ENCODE data around the gene PDP2.

Gene PDP2, protein sequence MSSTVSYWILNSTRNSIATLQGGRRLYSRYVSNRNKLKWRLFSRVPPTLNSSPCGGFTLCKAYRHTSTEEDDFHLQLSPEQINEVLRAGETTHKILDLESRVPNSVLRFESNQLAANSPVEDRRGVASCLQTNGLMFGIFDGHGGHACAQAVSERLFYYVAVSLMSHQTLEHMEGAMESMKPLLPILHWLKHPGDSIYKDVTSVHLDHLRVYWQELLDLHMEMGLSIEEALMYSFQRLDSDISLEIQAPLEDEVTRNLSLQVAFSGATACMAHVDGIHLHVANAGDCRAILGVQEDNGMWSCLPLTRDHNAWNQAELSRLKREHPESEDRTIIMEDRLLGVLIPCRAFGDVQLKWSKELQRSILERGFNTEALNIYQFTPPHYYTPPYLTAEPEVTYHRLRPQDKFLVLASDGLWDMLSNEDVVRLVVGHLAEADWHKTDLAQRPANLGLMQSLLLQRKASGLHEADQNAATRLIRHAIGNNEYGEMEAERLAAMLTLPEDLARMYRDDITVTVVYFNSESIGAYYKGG

GRCh38 chr16:66880288-66881013 lies at the start of gene PDP2:
PDP2 (plus strand) TSS chr16:66880515; CDS start chr16:66884285, 3,770 bp downstream.
- peak; percentile 54 to 98 (median 92) for DNase-seq

DNA sequence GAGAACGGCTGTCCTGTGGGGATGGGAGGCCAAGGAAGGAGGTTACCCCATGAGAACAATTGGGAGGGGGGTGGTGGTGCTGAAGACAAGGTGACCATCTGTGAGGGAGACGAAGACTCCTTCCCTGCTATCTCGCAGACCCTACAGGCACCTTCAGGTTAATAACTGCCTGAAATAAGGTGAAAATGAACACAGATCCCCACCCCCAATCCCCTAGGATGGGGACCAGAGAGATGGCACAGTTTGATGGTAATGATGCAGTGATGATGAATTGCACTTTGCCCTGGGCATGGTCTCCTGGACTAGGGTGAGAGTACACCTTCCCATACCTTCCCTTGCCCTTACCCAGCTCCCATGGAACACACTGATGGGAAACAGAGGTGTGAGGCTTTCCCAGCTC lies 48.1 kb upstream of the PDP2 start:
- DNase-seq = no peak

DNA sequence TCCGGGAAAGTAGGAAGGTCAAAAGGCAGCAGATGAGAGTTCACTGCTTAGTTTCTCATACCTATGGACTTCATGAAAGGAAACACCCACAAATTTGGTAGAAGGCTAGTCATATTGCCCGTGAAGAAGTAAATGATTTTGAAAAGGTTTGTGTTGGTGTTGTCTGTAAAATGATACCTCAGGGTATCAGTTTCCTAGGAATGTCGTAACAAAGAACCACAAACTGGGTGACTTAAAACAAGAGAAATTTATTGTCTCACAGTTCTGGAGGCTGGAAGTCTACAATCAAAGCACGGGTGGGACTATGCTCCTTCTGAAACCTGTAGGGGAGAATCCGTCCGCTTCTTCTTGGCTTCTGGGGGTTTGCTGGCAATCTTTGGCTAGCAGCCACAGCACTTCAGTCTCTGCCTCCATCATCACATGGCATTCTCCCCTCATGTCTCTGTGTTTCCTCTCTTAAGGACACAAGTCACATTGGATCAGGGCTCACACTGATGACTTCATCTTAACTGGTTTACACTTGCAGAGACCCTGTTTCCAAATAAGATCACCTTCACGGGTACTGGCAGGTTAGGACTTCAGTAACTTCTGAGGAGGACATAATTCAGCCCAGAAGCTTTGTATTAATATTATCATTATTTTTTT lies 47.5 kb upstream of the PDP2 start:
- DNase-seq = no peak

- no peak for DNase-seq
Measured at GRCh38 chr16:66834746-66835145, 45.6 kb upstream of the PDP2 start.

GRCh38 chr16:66840883-66841282 lies 39.4 kb upstream of the PDP2 start:
- no peak for DNase-seq

GRCh38 chr16:66841366-66841765 lies 38.9 kb upstream of the PDP2 start:
- DNase-seq = no peak

DNA sequence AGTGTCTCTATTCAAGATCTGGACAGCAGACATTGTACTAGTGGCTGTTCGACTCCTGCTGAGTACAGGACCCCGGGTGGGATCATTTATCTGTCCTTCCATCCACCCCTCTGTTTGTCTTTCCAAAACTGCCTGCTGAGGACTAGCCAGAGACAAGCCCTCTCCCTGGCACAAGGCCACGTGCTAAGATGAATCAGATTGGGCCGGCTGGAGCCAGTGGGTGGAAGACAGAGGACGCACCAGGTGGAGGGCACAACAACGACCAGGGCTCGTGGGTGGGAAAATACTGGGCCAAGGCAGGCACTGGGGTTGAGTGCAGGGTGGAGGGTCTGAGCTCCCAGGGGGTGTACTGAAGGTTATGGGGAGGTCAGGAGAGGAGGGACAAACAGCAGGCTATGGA lies 37.5 kb upstream of the PDP2 start:
- peak in 6 of 58 donors; percentile 1 to 34 (median 7) for DNase-seq

DNA sequence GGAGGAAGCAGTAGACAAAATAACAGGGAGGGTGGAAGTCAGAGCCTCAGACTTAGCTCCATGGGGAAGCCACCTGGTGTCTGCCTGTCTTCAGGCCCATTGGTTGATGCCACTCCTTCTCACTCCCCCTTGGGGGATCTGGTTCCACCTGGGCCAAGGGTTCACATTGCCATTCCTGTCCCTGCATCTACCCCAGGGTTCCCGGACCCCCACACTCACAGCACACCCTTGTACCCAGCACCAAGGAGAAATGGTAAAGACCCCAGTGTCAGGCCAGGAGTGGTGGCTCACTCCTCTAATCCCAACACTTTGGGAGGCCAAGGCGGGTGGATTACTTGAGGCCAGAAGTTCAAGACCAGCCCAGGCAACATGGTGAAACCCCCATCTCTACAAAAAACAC lies 37.1 kb upstream of the PDP2 start:
- no peak for DNase-seq

DNA sequence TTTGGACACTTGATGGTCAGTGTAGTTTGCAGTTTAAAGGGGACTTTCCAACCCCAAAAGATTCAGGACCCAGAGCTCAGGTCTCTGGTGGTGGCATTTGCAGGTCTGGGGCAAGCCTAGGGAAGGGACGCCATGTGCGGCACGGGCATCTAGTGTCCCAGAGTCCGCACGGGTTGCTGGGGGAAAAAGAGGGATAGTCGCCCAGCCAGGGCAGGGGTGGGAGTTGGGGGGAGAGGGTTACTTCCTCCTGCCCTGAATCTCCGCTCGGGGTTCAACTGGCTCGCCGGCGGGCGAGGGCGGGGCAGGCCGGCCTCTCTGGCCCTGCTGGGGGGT lies 36.3 kb upstream of the PDP2 start:
- DNase-seq = no peak

- peak in 3 of 58 donors; percentile 10 to 20 (median 10) for DNase-seq
Measured at GRCh38 chr16:66844342-66845079, 35.8 kb upstream of the PDP2 start, which contains the start of gene CA7. CA7 (plus strand) TSS chr16:66844414; CDS start chr16:66844488, 74 bp downstream.

- no peak for DNase-seq
Measured at GRCh38 chr16:66845080-66845410, 35.3 kb upstream of the PDP2 start.

GRCh38 chr16:66845791-66846221 lies 34.5 kb upstream of the PDP2 start:
- peak in 36 of 58 donors; percentile 11 to 89 (median 46) for DNase-seq

DNA sequence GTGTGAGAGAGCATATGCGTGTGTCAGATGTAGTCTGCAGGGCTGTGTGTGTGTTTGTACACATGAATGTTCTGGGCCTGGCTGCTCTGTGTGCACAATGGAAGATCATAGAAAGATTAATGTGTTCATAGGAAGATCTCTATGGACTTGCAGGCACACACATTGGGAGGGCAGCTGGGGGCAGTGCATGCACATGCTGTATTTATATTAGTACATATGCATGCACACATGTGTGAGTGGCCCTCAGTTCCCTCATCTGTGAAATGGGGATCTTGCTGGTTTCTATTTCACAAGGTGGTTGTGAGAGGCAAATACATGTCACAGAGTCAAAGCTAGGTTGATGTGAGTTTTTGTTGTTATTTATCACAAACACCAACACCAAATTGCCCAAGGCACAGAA lies 34.0 kb upstream of the PDP2 start:
- DNase-seq = no peak

- no peak for DNase-seq
Measured at GRCh38 chr16:66846831-66847230, 33.5 kb upstream of the PDP2 start.

GRCh38 chr16:66847533-66848067 lies 32.7 kb upstream of the PDP2 start:
- no peak for DNase-seq

DNA sequence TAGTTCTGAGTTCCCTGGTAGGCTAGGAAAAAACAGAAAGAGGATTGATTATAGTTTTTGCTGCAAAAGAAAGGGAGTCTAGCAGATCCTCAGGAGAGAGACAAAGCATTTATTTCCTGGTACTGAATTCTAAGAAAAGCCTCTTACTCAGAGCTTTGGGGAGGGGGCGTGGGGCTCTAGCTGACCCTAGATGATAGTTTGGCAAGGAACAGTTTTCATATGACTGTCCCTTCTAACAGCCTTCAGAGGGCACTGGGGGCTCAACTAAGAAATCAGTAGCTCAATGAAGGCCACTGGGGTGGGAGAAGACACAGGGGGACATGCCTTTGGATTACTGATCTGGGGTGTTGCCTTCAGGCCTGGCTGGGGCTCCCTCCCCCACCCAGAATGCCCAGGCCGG lies 32.1 kb upstream of the PDP2 start:
- DNase-seq = no peak

- DNase-seq = no peak
Measured at GRCh38 chr16:66849021-66849420, 31.3 kb upstream of the PDP2 start.

GRCh38 chr16:66849549-66849948 lies 30.8 kb upstream of the PDP2 start:
- no peak for DNase-seq

DNA sequence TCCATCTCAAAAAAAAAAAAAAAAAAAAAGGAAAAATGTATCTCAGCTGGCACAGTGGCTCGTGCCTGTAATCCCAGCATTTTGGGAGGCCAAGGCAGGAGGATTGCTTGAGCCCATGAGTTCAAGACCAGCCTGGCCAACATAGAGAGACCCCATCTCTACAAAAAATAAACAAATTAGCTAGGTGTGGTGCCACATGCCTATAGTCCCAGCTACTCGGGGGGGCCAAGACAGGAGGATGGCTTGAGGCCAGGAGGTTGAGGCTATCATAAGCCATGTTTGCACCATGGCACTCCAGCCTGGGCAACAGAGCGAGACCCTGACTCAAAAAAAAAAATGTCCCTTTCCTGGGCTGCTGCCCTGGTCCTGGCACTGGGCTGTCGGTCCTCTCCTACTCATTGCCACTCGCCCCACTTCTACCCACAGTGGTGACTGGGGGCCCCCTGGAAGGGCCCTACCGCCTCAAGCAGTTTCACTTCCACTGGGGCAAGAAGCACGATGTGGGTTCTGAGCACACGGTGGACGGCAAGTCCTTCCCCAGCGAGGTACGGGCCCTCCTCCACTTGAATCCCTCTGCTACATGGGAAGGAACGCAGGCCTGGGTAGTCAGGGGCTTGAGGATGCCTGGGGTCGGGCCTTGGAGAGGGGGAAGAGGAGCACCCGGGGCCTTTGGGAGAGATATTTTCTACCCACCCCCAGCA lies 30.1 kb upstream of the PDP2 start:
- DNase-seq = no peak
